Measurements from ENCODE around the gene CYP4F8. TPM values are rescaled to one million over a fixed set of nuclear protein-coding genes. Genes with fewer than 3 reads are reported as not detected.

The CYP4F8 gene
- total and polyA plus RNA-seq, 2 of the 8 experiments (the other 6 are each of a cell fraction or from before 2014, with no cell fraction given), result not detected

GRCh38 chr19:15633082-15633835 is 18.2 kb downstream of the CYP4F8 start (continued):
- TF ChIP-seq CHD7 (IDR thresholded peaks at IDR 0.05; ENCODE audit: insufficient replicate concordance, low read length) (no peak), KDM5A (IDR thresholded peaks at IDR 0.05; ENCODE audit: low read length) (no peak), GTF2F1 (IDR thresholded peaks at IDR 0.05; ENCODE audit: borderline replicate concordance, low read depth, low read length) (no peak), SIX5 (IDR thresholded peaks at IDR 0.05; ENCODE audit: low read depth, low read length) (no peak), SRF (IDR thresholded peaks at IDR 0.05; ENCODE audit: low read depth, low read length) (no peak), MAFK (IDR thresholded peaks at IDR 0.05; ENCODE audit: low read depth, low read length) (no peak), CBX8 (IDR thresholded peaks at IDR 0.05; ENCODE audit: borderline replicate concordance, low read depth, low read length) (no peak), RAD21 (IDR thresholded peaks at IDR 0.05 in 1 of 2, conservative IDR thresholded peaks at IDR 0.05 in 1 of 2; ENCODE audit: low read depth in 2 of 2, low read length in 2 of 2) (no peak), POU5F1 (IDR thresholded peaks at IDR 0.05; ENCODE audit: low read depth, low read length) (no peak)
- TF ChIP-seq, protein P1, sequence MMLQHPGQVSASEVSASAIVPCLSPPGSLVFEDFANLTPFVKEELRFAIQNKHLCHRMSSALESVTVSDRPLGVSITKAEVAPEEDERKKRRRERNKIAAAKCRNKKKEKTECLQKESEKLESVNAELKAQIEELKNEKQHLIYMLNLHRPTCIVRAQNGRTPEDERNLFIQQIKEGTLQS (IDR thresholded peaks at IDR 0.05; ENCODE audit: insufficient read depth, low read depth, low read length), result no peak
